HG02973 (cell line): ENCODE measurements around the gene WRNIP1.
"Not testable (repeated sequence)": the region's sequence is repeated elsewhere in the genome, so short reads cannot be mapped to it uniquely, and the experiment has no call there.

Experiments
- ATAC-seq: cut with Tn5 transposase; IDR thresholded peaks from one replicate; pipeline ENCODE4 v1.9.1; 2021; ENCODE audit warnings: moderate library complexity; ENCODE audit not compliant: unreplicated experiment

WRNIP1 gene

GRCh38 chr6:2760882-2761842 lies 4.0 kb upstream of the WRNIP1 start:
- no peak for ATAC-seq

GRCh38 chr6:2762868-2763267 lies 2.3 kb upstream of the WRNIP1 start:
- not testable (repeated sequence) for ATAC-seq

GRCh38 chr6:2763345-2763841 lies 1.8 kb upstream of the WRNIP1 start:
- no peak for ATAC-seq

GRCh38 chr6:2763876-2764540 lies 1.2 kb upstream of the WRNIP1 start:
- ATAC-seq, result no peak

- ATAC-seq, result peak; percentile 55
Observed at GRCh38 chr6:2764610-2765165, 505 bp upstream of the WRNIP1 start.

GRCh38 chr6:2765896-2766766 lies 938 bp downstream of the WRNIP1 start:
- ATAC-seq, result peak; percentile 4

GRCh38 chr6:2766767-2767656 lies 1.8 kb downstream of the WRNIP1 start:
- no peak for ATAC-seq

- no peak for ATAC-seq
Observed at GRCh38 chr6:2767657-2768524, 2.7 kb downstream of the WRNIP1 start.

GRCh38 chr6:2768696-2769095 lies 3.5 kb downstream of the WRNIP1 start:
- ATAC-seq, result no peak

GRCh38 chr6:2770171-2770570 lies 5.0 kb downstream of the WRNIP1 start:
- ATAC-seq, result no peak

- no peak for ATAC-seq
Observed at GRCh38 chr6:2771079-2771478, 5.9 kb downstream of the WRNIP1 start.

GRCh38 chr6:2772840-2773239 lies 7.6 kb downstream of the WRNIP1 start:
- ATAC-seq, result no peak

GRCh38 chr6:2773449-2773848 lies 8.3 kb downstream of the WRNIP1 start:
- ATAC-seq, result no peak

GRCh38 chr6:2775003-2775402 lies 9.8 kb downstream of the WRNIP1 start:
- no peak for ATAC-seq

GRCh38 chr6:2777249-2777648 lies 12.1 kb downstream of the WRNIP1 start:
- no peak for ATAC-seq

GRCh38 chr6:2780102-2780737 lies 15.0 kb downstream of the WRNIP1 start:
- no peak for ATAC-seq

GRCh38 chr6:2781685-2782355 lies 16.6 kb downstream of the WRNIP1 start:
- ATAC-seq, result no peak

GRCh38 chr6:2782356-2782708 lies 17.1 kb downstream of the WRNIP1 start:
- no peak for ATAC-seq
